Ovary (tissue), 3 donors: ENCODE data around the gene BACH2.

Experiments used
- POLR2A ChIP-seq: fragments of 450-650 bp; IDR thresholded peaks from one replicate; pipeline ENCODE4 v1.6.1; 2017; ENCODE audit warnings: antibody characterized with exemption, mild to moderate bottlenecking, moderate library complexity
- TF ChIP-seq, protein P1 (sequence below), 3 donors: fragments of 450-650 bp in 2 of 3; fragments of 200-600 bp in 1 of 3; IDR thresholded peaks; one replicate each; pipeline versions ENCODE4 v1.5.1 to v1.8.0; 2016 to 2022; ENCODE audit warnings: antibody characterized with exemption in 3 of 3, mild to moderate bottlenecking in 1 of 3
- donor health status: DM: no; HTN: no; CAD: no.

DNA sequence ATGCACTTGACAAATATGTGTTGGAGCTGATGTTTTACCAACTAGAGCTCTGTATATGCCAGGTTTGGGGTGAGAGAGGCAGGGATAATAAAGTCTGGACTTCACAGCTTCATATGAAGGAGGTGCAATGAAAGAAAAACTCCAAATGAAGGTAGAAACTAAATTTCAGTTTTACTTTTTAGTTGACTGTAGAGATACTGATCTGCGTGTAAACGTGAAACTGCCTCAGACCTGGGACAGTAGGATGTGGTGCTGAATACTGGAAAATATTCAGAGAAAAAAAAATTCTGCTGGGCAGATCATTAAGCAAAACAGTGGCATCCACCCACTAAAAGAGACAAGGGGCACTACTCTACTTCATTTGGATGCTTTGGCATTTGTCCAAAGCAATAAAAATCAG is 94.5 kb downstream of the BACH2 start:
- TF ChIP-seq, protein P1, sequence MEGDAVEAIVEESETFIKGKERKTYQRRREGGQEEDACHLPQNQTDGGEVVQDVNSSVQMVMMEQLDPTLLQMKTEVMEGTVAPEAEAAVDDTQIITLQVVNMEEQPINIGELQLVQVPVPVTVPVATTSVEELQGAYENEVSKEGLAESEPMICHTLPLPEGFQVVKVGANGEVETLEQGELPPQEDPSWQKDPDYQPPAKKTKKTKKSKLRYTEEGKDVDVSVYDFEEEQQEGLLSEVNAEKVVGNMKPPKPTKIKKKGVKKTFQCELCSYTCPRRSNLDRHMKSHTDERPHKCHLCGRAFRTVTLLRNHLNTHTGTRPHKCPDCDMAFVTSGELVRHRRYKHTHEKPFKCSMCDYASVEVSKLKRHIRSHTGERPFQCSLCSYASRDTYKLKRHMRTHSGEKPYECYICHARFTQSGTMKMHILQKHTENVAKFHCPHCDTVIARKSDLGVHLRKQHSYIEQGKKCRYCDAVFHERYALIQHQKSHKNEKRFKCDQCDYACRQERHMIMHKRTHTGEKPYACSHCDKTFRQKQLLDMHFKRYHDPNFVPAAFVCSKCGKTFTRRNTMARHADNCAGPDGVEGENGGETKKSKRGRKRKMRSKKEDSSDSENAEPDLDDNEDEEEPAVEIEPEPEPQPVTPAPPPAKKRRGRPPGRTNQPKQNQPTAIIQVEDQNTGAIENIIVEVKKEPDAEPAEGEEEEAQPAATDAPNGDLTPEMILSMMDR (IDR thresholded peaks at IDR 0.05), result no peak
- no peak for TF ChIP-seq POLR2A
